GM12875 (cell line): ENCODE results near the gene CRACDL.

Experiments used
- H3K4me3 ChIP-seq: one replicate; pipeline ENCODE4 v1.5.1; 2011; ENCODE audit warnings: low read depth, low read length, control low read depth
- TF ChIP-seq, protein P1 (sequence below): IDR thresholded peaks from 2 replicates; pipeline ENCODE4 v1.5.1; 2011; ENCODE audit warnings: low read depth, mild to moderate bottlenecking, control low read depth, inconsistent platforms, low read length, moderate library complexity, borderline replicate concordance; ENCODE audit not compliant: insufficient read depth

Gene CRACDL

DNA sequence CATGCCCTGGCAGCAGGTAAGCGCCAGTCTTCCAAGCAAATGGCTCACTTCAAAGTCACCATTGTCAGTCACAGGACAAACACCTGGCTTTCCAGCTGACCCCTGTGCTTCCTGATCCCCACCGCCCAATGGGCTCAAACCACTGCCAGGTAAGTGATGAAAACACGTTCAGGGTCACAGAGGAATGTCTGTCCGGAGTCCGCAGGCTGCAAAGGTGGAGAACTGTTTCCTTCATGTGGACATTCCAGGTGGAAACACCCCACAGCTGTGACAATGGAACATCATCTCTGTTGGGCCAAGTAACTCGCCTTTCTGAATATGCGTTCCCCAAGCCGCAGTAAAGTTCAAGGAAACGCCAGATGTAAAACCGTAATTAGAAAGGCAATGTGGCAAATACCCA, 86.0 kb downstream of the CRACDL start:
- H3K4me3 ChIP-seq, result no peak overlapping the region
- TF ChIP-seq, protein P1, sequence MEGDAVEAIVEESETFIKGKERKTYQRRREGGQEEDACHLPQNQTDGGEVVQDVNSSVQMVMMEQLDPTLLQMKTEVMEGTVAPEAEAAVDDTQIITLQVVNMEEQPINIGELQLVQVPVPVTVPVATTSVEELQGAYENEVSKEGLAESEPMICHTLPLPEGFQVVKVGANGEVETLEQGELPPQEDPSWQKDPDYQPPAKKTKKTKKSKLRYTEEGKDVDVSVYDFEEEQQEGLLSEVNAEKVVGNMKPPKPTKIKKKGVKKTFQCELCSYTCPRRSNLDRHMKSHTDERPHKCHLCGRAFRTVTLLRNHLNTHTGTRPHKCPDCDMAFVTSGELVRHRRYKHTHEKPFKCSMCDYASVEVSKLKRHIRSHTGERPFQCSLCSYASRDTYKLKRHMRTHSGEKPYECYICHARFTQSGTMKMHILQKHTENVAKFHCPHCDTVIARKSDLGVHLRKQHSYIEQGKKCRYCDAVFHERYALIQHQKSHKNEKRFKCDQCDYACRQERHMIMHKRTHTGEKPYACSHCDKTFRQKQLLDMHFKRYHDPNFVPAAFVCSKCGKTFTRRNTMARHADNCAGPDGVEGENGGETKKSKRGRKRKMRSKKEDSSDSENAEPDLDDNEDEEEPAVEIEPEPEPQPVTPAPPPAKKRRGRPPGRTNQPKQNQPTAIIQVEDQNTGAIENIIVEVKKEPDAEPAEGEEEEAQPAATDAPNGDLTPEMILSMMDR, result no peak

DNA sequence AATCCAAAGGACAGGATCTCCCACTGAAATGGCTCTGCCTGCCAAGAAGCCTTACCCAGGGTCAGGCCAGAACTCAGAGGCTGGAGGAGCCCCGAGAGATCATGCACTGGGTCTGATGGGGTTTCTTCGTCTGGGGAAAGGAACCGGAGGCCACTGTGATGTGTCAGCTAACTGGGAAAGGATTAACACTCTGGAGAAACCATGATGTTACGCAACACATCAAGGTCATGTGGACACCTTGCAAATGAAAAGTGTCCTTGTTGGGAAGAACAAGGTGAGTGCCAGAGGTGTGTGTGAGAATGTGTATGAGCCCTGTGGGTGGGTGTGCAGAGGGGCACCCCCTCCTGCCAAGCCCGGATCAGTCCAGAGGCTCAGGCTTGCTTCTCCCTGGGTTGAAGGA, 86.9 kb downstream of the CRACDL start:
- TF ChIP-seq, protein P1, result no peak
- no peak overlapping the region for H3K4me3 ChIP-seq

DNA sequence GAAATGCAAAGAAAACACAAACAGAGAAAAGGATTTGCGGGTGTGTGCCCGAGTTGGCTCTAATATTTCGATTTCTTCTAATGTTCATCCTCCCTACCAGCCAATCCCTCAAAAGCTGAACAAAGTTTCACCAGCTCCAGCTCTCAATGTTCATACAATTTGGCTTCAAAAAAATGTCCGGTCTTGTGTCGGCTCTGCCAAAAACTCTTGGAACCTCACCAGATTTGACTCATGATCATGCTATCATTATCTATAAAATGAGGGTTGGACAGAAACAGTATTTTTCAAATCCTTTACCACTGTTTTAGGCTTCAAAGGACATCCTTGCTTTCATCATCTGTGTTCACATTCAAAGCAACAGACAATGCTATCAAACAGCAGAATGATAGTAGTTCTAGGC, 88.2 kb downstream of the CRACDL start:
- H3K4me3 ChIP-seq, result no peak overlapping the region
- TF ChIP-seq, protein P1, result no peak

DNA sequence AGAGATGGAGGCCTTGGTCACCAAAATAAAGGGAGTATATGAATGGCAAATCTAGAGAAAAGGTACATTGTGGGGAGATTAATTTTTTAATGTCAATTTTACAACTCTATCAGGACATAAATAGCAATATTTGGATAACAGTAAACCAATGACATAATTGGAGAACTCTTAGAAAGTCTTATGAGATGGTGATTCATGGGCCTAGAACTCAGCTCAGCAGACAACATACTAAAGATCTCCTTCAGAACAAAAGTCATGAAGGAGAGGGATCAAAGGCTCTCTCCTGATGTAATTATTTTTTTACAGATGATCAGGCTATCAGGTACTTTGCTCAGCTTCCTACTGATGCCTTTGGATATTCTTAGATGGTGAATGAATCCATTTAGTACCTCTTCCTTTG, 90.0 kb downstream of the CRACDL start:
- TF ChIP-seq, protein P1, result no peak
- H3K4me3 ChIP-seq, result no peak overlapping the region

DNA sequence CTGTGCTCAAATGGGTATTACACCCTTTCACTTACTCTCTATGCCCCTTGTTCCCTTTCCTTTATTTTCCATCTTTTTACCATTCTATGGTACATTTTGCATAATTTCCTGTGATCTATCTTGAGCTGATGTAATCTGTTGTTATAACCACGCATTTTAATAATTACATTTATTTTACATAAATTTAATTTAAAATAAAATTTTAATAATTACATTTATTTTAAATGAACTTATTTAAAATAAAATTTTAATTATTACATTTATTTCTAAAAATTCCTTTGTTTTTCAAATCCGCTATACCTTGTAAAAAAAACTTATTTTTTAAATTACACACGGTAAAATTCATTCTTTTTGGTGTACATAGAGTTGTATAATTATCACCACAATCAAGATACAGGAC, 93.9 kb downstream of the CRACDL start:
- TF ChIP-seq, protein P1, result no peak
- H3K4me3 ChIP-seq, result no peak overlapping the region

DNA sequence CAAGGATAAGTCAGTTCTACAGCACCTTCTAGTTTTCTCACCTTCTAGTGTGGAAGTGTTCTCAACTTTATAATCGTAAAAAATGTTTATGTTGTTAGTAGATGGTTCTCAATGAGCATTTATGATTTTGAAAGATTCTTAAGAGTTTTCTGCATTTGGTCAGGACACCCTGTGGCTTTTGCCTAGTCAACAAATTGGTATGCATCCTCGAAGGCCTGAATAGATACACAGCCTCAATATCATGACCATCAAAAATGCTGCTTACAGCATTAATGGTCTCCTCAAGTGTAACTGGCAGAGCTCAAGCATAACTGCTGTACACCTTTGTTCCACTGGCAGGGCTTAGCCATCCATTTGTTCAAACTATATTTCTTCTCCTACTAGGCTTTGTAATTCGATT, 96.7 kb downstream of the CRACDL start:
- TF ChIP-seq, protein P1, result no peak
- no peak overlapping the region for H3K4me3 ChIP-seq

DNA sequence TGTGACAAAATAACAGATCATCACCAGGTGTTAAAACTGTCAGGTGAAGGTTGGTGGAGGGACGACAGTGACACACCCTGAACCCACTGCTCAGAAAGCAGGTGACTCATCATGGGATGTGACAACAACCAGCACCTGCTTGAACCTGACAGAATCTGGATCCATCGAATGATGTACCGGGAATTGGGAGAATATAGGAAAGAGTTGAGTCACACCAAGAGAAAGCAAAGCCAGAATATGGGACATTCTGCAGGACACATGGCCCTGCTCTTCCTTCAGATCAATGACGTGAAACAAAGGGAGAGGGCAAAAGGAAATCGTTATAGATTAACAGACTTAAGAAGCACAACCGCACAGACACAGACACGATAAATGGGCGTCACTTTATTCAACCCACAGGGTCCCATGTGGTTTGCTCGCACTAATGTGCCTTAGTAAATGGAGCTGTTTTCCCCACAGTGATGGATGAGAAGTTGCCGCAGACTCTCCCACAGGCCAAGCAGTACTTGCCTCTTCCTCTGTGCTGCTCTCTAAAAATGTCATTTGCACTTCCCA, 100.1 kb downstream of the CRACDL start:
- H3K4me3 ChIP-seq, result no peak overlapping the region
- TF ChIP-seq, protein P1, result no peak
